Measurements from ENCODE around the gene CARD6. TPM values are rescaled to one million over a fixed set of nuclear protein-coding genes. Genes with fewer than 3 reads are reported as not detected.
"Not testable (repeated sequence)": the region's sequence is repeated elsewhere in the genome, so short reads cannot be mapped to it uniquely, and the experiment has no call there.

Gene CARD6
- polyA plus RNA-seq, 4 donors, result 1.5 to 8.8 (median 6.8) TPM

DNA sequence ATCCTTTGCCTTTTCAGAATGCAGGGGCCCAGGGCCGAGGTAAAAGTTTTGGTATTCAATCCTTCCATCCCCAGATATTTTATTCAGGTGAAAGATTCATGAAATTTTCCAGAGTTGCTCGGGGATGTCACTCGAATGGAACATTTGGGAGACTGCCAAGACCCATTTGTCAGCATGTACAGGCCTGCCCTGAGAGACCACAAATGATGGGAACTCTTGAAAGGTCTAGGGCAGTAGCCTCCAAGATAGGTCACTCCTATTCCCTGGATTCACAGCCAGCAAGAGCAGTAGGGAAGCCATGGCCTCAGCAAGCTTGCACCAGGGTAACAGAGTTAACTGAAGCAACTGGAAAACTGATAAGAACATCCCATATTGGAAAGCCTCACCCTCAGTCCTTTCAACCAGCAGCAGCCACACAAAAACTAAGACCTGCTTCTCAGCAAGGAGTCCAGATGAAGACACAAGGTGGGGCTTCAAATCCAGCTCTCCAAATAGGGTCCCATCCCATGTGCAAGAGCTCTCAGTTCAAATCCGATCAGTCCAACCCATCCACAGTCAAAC, 12.5 kb downstream of the CARD6 start:
- 79 to 91% (median 84%) methylated on average over 4 of the region's 4 CpGs for WGBS, 3 donors

DNA sequence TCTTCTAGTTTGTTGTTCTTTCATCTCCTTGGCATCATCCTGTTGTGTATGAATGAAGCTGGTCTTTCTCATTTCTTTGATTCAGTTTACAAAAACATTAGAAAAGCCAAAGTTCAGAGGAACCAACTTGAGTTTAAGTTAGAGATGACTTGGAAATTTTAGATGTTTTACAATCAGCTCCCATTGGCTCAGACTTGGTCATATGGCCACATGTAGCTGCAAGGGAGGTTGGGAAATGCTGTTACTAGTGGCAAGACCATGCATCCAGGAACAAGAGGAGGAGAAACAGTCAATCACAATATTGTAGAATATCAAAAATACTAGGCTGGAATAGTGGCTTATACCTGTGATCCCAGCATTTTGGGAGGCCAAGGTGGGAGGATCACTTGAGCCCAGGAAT, 19.5 kb downstream of the CARD6 start:
- no peak overlapping the region for H3K27ac ChIP-seq (ENCODE audit: low read depth in 1 of 3, low read length in 2 of 3)
- H3K4me1 ChIP-seq (ENCODE audit: control insufficient read depth in 3 of 3, insufficient read depth in 2 of 3, low read depth in 1 of 3, low read length in 2 of 3), result no peaks in the 10 kb centered on the region
- FAIRE-seq (no peak), DNase-seq (no peak)
- H3K36me3 ChIP-seq (ENCODE audit: control insufficient read depth in 3 of 3, insufficient read depth in 2 of 3, low read depth in 1 of 3, low read length in 3 of 3), result no peaks in the 10 kb centered on the region
- no peak overlapping the region for H3K4me3 ChIP-seq (ENCODE audit: low read depth in 1 of 3, low read length in 3 of 3)
- H3K9me3 ChIP-seq (ENCODE audit: control insufficient read depth in 2 of 2, insufficient read depth in 1 of 2, low read depth in 1 of 2, low read length in 1 of 2), result peaks cover 0 to 17% of the 10 kb centered on the region in 2 donors
- H3K27me3 ChIP-seq (ENCODE audit: control insufficient read depth in 3 of 3, insufficient read depth in 3 of 3, low read length in 3 of 3), result no peaks in the 10 kb centered on the region

More for the DNA sequence above, 12.5 kb downstream of the CARD6 start:
- DNase-seq (no peak), FAIRE-seq (no peak)
- Histone ChIP-seq H3K4me1 (ENCODE audit: control insufficient read depth in 3 of 3, insufficient read depth in 2 of 3, low read depth in 1 of 3, low read length in 2 of 3) (no peaks in the 10 kb centered on the region), H3K36me3 (ENCODE audit: control insufficient read depth in 3 of 3, insufficient read depth in 2 of 3, low read depth in 1 of 3, low read length in 3 of 3) (peaks cover 3 to 7% (median 6%) of the 10 kb centered on the region in 3 donors), H3K9me3 (ENCODE audit: control insufficient read depth in 2 of 2, insufficient read depth in 1 of 2, low read depth in 1 of 2, low read length in 1 of 2) (no peaks in the 10 kb centered on the region), H3K4me3 (ENCODE audit: low read depth in 1 of 3, low read length in 3 of 3) (no peak overlapping the region), H3K27ac (ENCODE audit: low read depth in 1 of 3, low read length in 2 of 3) (no peak overlapping the region), H3K27me3 (ENCODE audit: control insufficient read depth in 3 of 3, insufficient read depth in 3 of 3, low read length in 3 of 3) (no peaks in the 10 kb centered on the region)

DNA sequence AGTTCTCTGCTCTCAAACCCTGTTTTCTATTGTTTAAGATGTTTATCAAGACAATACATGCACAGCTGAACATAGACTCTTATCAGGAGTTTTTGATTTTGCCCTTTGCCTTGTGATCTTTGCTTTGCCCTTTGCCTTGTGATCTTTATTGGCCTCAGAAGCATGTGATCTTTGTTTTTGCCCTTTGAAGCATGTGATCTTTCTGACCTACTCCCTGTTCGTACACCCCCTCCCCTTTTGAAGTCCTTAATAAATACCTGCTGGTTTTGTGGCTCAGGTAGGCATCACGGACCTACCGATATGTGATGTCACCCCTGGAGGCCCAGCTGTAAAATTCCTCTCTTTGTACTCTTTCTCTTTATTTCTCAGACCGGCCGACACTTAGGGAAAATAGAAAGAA, 23.8 kb downstream of the CARD6 start:
- not testable (repeated sequence) for H3K4me3 ChIP-seq (ENCODE audit: low read depth in 1 of 3, low read length in 3 of 3); FAIRE-seq; H3K36me3 ChIP-seq (ENCODE audit: control insufficient read depth in 3 of 3, insufficient read depth in 2 of 3, low read depth in 1 of 3, low read length in 3 of 3); DNase-seq; H3K27me3 ChIP-seq (ENCODE audit: control insufficient read depth in 3 of 3, insufficient read depth in 3 of 3, low read length in 3 of 3); H3K27ac ChIP-seq (ENCODE audit: low read depth in 1 of 3, low read length in 2 of 3); H3K4me1 ChIP-seq (ENCODE audit: control insufficient read depth in 3 of 3, insufficient read depth in 2 of 3, low read depth in 1 of 3, low read length in 2 of 3)
- WGBS, 3 donors, result 76 to 89% (median 88%) methylated on average over 5 of the region's 5 CpGs
- H3K9me3 ChIP-seq (ENCODE audit: control insufficient read depth in 2 of 2, insufficient read depth in 1 of 2, low read depth in 1 of 2, low read length in 1 of 2), result peaks cover 0 to 23% of the 10 kb centered on the region in 2 donors

DNA sequence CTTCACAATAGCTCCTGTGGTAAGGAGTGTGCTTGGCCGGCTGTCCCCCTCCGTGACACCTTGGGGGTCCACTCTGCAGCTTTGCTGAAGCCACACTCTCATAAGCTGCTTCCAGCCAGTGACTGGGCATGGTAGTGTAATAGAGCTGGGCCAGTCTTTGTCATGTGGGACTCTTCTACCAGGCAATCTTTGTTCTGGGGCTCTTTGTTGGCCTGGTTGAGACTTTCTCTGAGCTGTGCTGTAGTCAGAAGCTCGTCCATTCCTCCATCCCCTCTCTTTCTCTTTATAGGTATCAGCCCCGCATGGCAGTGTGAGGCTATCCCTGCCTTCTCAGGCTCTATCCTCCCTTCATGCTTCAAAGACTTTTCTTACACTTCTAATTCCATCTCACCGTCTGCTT, 25.7 kb downstream of the CARD6 start:
- H3K27me3 ChIP-seq (ENCODE audit: control insufficient read depth in 3 of 3, insufficient read depth in 3 of 3, low read length in 3 of 3), result no peaks in the 10 kb centered on the region
- FAIRE-seq (no peak), DNase-seq (no peak)
- H3K27ac ChIP-seq (ENCODE audit: low read depth in 1 of 3, low read length in 2 of 3), result no peak overlapping the region
- no peak overlapping the region for H3K4me3 ChIP-seq (ENCODE audit: low read depth in 1 of 3, low read length in 3 of 3)
- WGBS, 3 donors, result 83 to 92% (median 87%) methylated on average over 5 of the region's 5 CpGs
- H3K36me3 ChIP-seq (ENCODE audit: control insufficient read depth in 3 of 3, insufficient read depth in 2 of 3, low read depth in 1 of 3, low read length in 3 of 3), result no peaks in the 10 kb centered on the region
- peaks cover 0 to 23% of the 10 kb centered on the region in 2 donors for H3K9me3 ChIP-seq (ENCODE audit: control insufficient read depth in 2 of 2, insufficient read depth in 1 of 2, low read depth in 1 of 2, low read length in 1 of 2)
- H3K4me1 ChIP-seq (ENCODE audit: control insufficient read depth in 3 of 3, insufficient read depth in 2 of 3, low read depth in 1 of 3, low read length in 2 of 3), result no peaks in the 10 kb centered on the region

DNA sequence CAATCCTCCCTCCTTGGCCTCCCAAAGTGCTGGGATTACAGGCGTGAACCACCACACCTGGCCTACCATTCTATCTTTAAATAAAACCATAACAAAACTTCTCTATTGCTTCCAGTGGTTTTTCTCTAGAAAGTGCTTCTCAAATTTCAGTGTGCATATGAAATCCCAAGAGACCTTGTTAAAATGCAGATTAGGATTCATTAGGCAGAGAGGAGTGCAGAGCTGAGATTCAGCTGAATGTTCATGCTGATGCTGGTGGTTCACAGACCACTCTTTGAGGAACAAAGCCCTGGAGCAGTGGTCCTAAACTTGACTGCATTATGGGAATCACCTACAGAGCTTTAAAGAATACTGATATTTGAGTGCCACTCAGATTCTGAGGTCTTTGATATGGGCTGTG, 28.2 kb downstream of the CARD6 start:
- peaks cover 0 to 15% of the 10 kb centered on the region in 2 donors for H3K9me3 ChIP-seq (ENCODE audit: control insufficient read depth in 2 of 2, insufficient read depth in 1 of 2, low read depth in 1 of 2, low read length in 1 of 2)
- H3K4me3 ChIP-seq (ENCODE audit: low read depth in 1 of 3, low read length in 3 of 3), result no peak overlapping the region
- H3K27ac ChIP-seq (ENCODE audit: low read depth in 1 of 3, low read length in 2 of 3), result no peak overlapping the region
- H3K36me3 ChIP-seq (ENCODE audit: control insufficient read depth in 3 of 3, insufficient read depth in 2 of 3, low read depth in 1 of 3, low read length in 3 of 3), result no peaks in the 10 kb centered on the region
- DNase-seq, result no peak
- H3K27me3 ChIP-seq (ENCODE audit: control insufficient read depth in 3 of 3, insufficient read depth in 3 of 3, low read length in 3 of 3), result no peaks in the 10 kb centered on the region
- WGBS, 3 donors, result 78 to 100% (median 90%) methylated on average over 1 of the region's 1 CpG
- H3K4me1 ChIP-seq (ENCODE audit: control insufficient read depth in 3 of 3, insufficient read depth in 2 of 3, low read depth in 1 of 3, low read length in 2 of 3), result no peaks in the 10 kb centered on the region
- FAIRE-seq, result no peak

DNA sequence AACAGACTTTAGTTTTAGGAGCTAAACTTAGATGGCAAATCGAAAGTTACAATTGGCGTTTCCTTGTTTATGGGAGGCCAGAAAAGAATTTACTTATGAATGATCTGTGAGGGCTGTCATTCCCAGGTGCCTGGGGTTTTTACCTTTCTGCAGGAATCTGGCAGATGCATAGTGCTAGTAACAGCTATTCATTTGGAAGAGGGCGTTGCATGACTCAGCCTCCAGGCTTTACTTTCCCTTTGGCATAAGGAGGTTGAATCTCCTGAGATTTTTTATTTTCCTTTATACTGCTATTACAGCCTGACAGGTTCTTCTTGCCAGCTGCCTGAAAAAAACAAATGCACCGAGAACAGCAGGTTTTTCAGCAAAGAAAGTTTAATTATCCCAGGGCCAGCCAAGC, 30.0 kb downstream of the CARD6 start:
- no peak for FAIRE-seq
- H3K27ac ChIP-seq (ENCODE audit: low read depth in 1 of 3, low read length in 2 of 3), result no peak overlapping the region

DNA sequence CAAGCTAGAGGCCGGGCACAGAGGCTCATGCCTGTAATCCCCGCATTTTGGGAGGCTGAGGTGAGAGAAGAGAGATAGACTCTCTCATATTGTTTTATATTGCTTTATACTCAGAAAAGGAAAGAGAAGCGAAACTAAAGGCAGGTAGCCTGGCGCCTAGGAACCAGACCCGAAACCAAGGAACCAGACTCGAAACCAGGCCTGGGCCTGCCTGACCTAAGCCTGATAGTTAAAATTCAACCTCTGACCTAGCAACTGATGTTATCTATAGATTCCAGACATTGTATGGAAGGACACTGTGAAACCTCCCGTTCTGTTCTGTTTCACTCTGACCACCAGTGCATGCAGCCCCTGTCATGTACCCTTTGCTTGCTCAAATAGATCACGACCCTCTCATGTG, 31.1 kb downstream of the CARD6 start:
- not testable (repeated sequence) for FAIRE-seq; H3K4me1 ChIP-seq (ENCODE audit: control insufficient read depth in 3 of 3, insufficient read depth in 2 of 3, low read depth in 1 of 3, low read length in 2 of 3); H3K4me3 ChIP-seq (ENCODE audit: low read depth in 1 of 3, low read length in 3 of 3); H3K36me3 ChIP-seq (ENCODE audit: control insufficient read depth in 3 of 3, insufficient read depth in 2 of 3, low read depth in 1 of 3, low read length in 3 of 3); H3K9me3 ChIP-seq (ENCODE audit: control insufficient read depth in 2 of 2, insufficient read depth in 1 of 2, low read depth in 1 of 2, low read length in 1 of 2); H3K27ac ChIP-seq (ENCODE audit: low read depth in 1 of 3, low read length in 2 of 3); H3K27me3 ChIP-seq (ENCODE audit: control insufficient read depth in 3 of 3, insufficient read depth in 3 of 3, low read length in 3 of 3); DNase-seq
- WGBS, 3 donors, result 87 to 95% (median 93%) methylated on average over 8 of the region's 8 CpGs

More for the DNA sequence above, 30.0 kb downstream of the CARD6 start:
- no peaks in the 10 kb centered on the region for H3K36me3 ChIP-seq (ENCODE audit: control insufficient read depth in 3 of 3, insufficient read depth in 2 of 3, low read depth in 1 of 3, low read length in 3 of 3)
- H3K4me1 ChIP-seq (ENCODE audit: control insufficient read depth in 3 of 3, insufficient read depth in 2 of 3, low read depth in 1 of 3, low read length in 2 of 3), result no peaks in the 10 kb centered on the region
- DNase-seq, result no peak
- no peaks in the 10 kb centered on the region for H3K27me3 ChIP-seq (ENCODE audit: control insufficient read depth in 3 of 3, insufficient read depth in 3 of 3, low read length in 3 of 3)
- no peak overlapping the region for H3K4me3 ChIP-seq (ENCODE audit: low read depth in 1 of 3, low read length in 3 of 3)
- peaks cover 0 to 2% of the 10 kb centered on the region in 2 donors for H3K9me3 ChIP-seq (ENCODE audit: control insufficient read depth in 2 of 2, insufficient read depth in 1 of 2, low read depth in 1 of 2, low read length in 1 of 2)
- 30 to 63% (median 53%) methylated on average over 4 of the region's 4 CpGs for WGBS, 3 donors

DNA sequence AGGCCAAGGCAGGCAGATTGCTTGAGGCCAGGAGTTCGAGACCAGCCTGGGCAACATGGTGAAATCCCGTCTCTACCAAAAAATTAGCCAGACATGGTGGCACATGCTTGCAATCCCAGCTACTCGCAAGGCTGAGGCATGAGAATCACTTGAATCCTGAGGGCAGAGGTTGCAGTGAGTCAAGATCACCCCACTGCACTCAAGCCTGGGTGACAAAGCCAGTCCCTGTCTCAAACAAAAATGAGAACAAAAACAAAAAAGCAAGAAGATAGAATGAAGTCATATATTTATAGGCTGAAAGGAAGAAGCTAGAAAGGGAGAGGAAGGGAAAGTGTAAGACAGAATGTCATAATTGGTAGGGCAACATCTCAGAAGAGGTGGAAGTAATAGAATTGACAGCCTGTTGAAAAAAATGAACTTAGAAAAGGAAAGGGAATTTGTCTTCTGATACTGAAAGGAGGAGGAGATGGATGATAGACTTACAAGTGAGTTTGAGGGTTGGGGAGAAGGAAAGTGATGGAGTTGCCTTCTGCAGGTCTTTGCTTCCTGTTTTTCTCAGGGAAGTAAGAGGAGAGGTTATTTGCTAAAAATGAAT, 32.2 kb downstream of the CARD6 start:
- WGBS, 3 donors, result 91 to 95% (median 93%) methylated on average over 3 of the region's 3 CpGs
- no peaks in the 10 kb centered on the region for H3K4me1 ChIP-seq (ENCODE audit: control insufficient read depth in 3 of 3, insufficient read depth in 2 of 3, low read depth in 1 of 3, low read length in 2 of 3)
- H3K27me3 ChIP-seq (ENCODE audit: control insufficient read depth in 3 of 3, insufficient read depth in 3 of 3, low read length in 3 of 3), result no peaks in the 10 kb centered on the region
- H3K36me3 ChIP-seq (ENCODE audit: control insufficient read depth in 3 of 3, insufficient read depth in 2 of 3, low read depth in 1 of 3, low read length in 3 of 3), result no peaks in the 10 kb centered on the region
- FAIRE-seq (no peak), DNase-seq (no peak)
- no peak overlapping the region for H3K4me3 ChIP-seq (ENCODE audit: low read depth in 1 of 3, low read length in 3 of 3)
- no peak overlapping the region for H3K27ac ChIP-seq (ENCODE audit: low read depth in 1 of 3, low read length in 2 of 3)
- peaks cover 0 to 6% of the 10 kb centered on the region in 2 donors for H3K9me3 ChIP-seq (ENCODE audit: control insufficient read depth in 2 of 2, insufficient read depth in 1 of 2, low read depth in 1 of 2, low read length in 1 of 2)

DNA sequence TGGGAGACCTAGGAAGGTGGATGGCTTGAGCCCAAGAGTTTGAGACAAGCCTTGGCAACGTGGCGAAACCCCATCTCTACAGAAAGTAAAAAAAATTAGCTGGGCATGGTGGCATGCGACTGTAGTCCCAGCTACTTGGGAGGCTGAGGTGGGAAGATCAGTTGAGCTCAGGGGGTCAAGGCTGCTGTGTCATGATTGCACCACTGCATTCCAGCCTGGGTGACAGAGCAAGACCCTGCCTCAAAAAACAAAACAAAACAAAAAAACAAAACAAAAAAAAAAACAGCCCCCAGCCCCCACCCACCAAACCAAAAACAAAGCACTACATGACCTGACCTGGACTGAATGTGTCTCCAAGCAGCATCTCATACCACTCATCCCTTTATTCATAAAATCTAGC, 34.8 kb downstream of the CARD6 start:
- no peak overlapping the region for H3K27ac ChIP-seq (ENCODE audit: low read depth in 1 of 3, low read length in 2 of 3)
- no peaks in the 10 kb centered on the region for H3K27me3 ChIP-seq (ENCODE audit: control insufficient read depth in 3 of 3, insufficient read depth in 3 of 3, low read length in 3 of 3)
- 80 to 84% (median 83%) methylated on average over 3 of the region's 3 CpGs for WGBS, 3 donors
- H3K4me3 ChIP-seq (ENCODE audit: low read depth in 1 of 3, low read length in 3 of 3), result no peak overlapping the region
- FAIRE-seq (no peak), DNase-seq (no peak)
- peaks cover 0 to 6% of the 10 kb centered on the region in 2 donors for H3K9me3 ChIP-seq (ENCODE audit: control insufficient read depth in 2 of 2, insufficient read depth in 1 of 2, low read depth in 1 of 2, low read length in 1 of 2)
- H3K4me1 ChIP-seq (ENCODE audit: control insufficient read depth in 3 of 3, insufficient read depth in 2 of 3, low read depth in 1 of 3, low read length in 2 of 3), result no peaks in the 10 kb centered on the region
- no peaks in the 10 kb centered on the region for H3K36me3 ChIP-seq (ENCODE audit: control insufficient read depth in 3 of 3, insufficient read depth in 2 of 3, low read depth in 1 of 3, low read length in 3 of 3)

All from small intestine (tissue), 7 donors.